GM20000 (cell line): ENCODE data around the gene LMO7.
"Not testable (repeated sequence)": the region's sequence is repeated elsewhere in the genome, so short reads cannot be mapped to it uniquely, and the experiment has no call there.

ENCODE experiments used
- DNase-seq: peaks from one replicate; pipeline ENCODE4 v3.0.0; 2012; ENCODE audit warnings: low spot score
- CTCF ChIP-seq: IDR thresholded peaks from 2 replicates; pipeline ENCODE4 v1.5.1; 2012; ENCODE audit warnings: mild to moderate bottlenecking, control low read depth; ENCODE audit errors: extremely low read depth, missing control alignments

Gene LMO7

GRCh38 chr13:75771226-75771625, 135.1 kb downstream of the LMO7 start:
- no peak for TF ChIP-seq CTCF
- DNase-seq, result no peak

GRCh38 chr13:75771818-75772217, 135.7 kb downstream of the LMO7 start:
- no peak for DNase-seq
- TF ChIP-seq CTCF, result no peak

GRCh38 chr13:75774176-75774575, 138.0 kb downstream of the LMO7 start:
- DNase-seq, result no peak
- TF ChIP-seq CTCF, result no peak

GRCh38 chr13:75776550-75776949, 140.4 kb downstream of the LMO7 start:
- no peak for DNase-seq
- no peak for TF ChIP-seq CTCF

GRCh38 chr13:75779393-75779792, 143.3 kb downstream of the LMO7 start:
- DNase-seq, result no peak
- TF ChIP-seq CTCF, result no peak

- not testable (repeated sequence) for DNase-seq
Measured at GRCh38 chr13:75780103-75780502, 144.0 kb downstream of the LMO7 start.

GRCh38 chr13:75782985-75783384, 146.9 kb downstream of the LMO7 start:
- DNase-seq, result no peak
- TF ChIP-seq CTCF, result no peak

- no peak for DNase-seq
- TF ChIP-seq CTCF, result no peak
Measured at GRCh38 chr13:75784003-75784402, 147.9 kb downstream of the LMO7 start.
